ENCODE data around the gene NFAM1.

The NFAM1 gene

DNA sequence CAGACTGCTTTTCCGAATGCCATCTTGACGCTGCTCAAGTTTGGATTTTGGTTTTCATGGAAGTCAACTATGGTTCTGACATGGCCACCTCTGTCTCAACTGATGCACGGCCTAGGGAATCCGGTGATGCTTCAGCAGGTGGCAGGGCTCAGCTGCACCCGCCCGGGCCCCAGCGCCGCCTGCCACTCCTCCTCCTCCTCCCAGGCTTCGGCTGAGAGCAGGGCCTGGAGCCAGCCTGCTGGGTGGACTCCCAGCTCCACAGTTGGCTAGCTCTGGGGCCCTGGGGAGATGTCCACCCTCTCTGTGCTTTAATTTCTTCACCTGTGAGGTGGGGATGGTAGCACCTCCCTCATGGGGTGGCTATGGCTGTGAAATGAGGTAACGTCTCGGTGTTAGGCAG, 20.3 kb upstream of the NFAM1 start:
- Histone ChIP-seq H3K36me3 (ENCODE audit: control insufficient read depth, insufficient read depth, low read length) (no peaks in the 10 kb centered on the region), H3K9me3 (ENCODE audit: control insufficient read depth, insufficient read depth, low read length) (no peaks in the 10 kb centered on the region), H3K4me3 (ENCODE audit: low read depth, low read length) (no peak overlapping the region), H3K9ac (ENCODE audit: low read depth, low read length) (no peak overlapping the region), H3K4me1 (ENCODE audit: control insufficient read depth, insufficient read depth, low read length) (no peaks in the 10 kb centered on the region), H3K27me3 (ENCODE audit: control insufficient read depth, insufficient read depth, low read length) (no peaks in the 10 kb centered on the region)

DNA sequence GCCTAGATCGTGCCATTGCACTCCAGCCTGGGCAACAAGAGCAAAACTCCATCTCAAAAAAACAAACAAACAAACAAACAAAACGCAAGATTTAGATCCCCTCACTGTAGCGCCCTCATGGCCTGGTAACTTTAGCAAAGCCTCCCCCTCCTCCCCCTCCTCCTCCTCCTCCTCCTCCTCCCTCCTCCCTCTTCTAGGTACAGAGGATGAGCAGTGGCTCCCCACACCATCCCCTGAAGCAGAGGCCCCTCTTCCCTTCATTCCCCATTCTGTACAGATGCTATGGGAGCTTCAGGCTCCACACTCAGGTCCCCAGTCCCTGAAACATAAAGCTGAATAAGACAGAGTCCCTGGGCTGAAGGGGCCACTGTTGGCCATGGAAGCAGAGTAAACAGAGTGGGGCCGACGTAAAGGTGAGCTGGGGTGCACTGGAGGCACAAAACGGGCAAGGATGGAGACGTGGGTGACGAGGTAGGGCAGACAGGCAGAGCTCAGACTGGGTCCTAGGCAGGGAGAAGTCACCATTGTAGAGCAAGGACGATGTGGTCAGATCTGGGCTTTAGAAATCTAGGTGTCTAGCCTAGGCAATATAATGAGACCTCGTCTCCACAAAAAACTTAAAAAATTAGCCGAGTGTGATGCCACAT, 19.4 kb upstream of the NFAM1 start:
- no peaks in the 10 kb centered on the region for H3K9me3 ChIP-seq (ENCODE audit: control insufficient read depth, insufficient read depth, low read length)
- H3K4me3 ChIP-seq (ENCODE audit: low read depth, low read length): no peak overlapping the region
- no peaks in the 10 kb centered on the region for H3K36me3 ChIP-seq (ENCODE audit: control insufficient read depth, insufficient read depth, low read length)
- H3K4me1 ChIP-seq (ENCODE audit: control insufficient read depth, insufficient read depth, low read length): no peaks in the 10 kb centered on the region
- no peaks in the 10 kb centered on the region for H3K27me3 ChIP-seq (ENCODE audit: control insufficient read depth, insufficient read depth, low read length)
- H3K9ac ChIP-seq (ENCODE audit: low read depth, low read length): no peak overlapping the region

DNA sequence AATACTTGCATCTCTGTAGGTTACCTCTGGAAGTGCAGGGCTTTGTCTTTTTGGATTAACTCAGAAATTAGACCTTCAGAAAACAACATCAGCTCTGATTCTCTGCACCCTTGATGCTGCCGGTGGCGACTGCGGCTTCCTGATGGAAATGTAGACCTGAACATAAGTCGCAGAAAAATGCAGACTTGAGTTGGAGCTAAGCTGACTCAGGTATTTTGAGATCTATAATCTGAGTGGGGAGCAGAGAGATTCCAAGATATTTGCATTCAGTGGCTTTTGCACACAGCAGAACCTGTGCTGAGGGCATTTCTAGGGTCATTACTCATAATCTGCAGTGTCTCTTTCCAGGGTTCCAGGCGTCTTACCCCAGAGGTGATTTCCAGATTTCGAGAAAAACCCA, 18.7 kb upstream of the NFAM1 start:
- Histone ChIP-seq H3K9ac (ENCODE audit: low read depth, low read length) (no peak overlapping the region), H3K27me3 (ENCODE audit: control insufficient read depth, insufficient read depth, low read length) (no peaks in the 10 kb centered on the region), H3K4me1 (ENCODE audit: control insufficient read depth, insufficient read depth, low read length) (no peaks in the 10 kb centered on the region), H3K4me3 (ENCODE audit: low read depth, low read length) (no peak overlapping the region), H3K36me3 (ENCODE audit: control insufficient read depth, insufficient read depth, low read length) (no peaks in the 10 kb centered on the region), H3K9me3 (ENCODE audit: control insufficient read depth, insufficient read depth, low read length) (no peaks in the 10 kb centered on the region)

DNA sequence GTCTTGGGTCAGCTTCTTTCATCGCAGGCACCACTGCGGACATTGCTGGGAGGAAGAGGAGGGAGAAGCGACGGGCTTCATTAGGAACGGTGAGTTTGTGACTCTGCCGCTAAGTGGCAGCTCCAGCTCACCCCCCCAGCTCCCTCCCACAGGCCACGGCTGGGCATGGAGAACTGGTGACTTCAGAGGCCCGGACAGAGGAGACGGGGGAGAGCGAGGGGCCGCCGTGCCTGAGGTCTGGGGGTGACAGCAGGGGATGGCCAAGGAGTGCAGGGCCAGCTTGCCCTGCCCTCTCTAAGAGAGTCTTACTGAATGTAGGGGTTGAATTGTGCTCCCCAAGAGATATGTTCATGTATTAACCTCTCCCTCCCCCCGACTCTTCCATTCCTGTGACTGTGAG, 13.9 kb upstream of the NFAM1 start:
- Histone ChIP-seq H3K36me3 (ENCODE audit: control insufficient read depth, insufficient read depth, low read length) (no peaks in the 10 kb centered on the region), H3K4me3 (ENCODE audit: low read depth, low read length) (no peak overlapping the region), H3K27me3 (ENCODE audit: control insufficient read depth, insufficient read depth, low read length) (no peaks in the 10 kb centered on the region), H3K9me3 (ENCODE audit: control insufficient read depth, insufficient read depth, low read length) (no peaks in the 10 kb centered on the region), H3K4me1 (ENCODE audit: control insufficient read depth, insufficient read depth, low read length) (peaks cover 2% of the 10 kb centered on the region), H3K9ac (ENCODE audit: low read depth, low read length) (no peak overlapping the region)

DNA sequence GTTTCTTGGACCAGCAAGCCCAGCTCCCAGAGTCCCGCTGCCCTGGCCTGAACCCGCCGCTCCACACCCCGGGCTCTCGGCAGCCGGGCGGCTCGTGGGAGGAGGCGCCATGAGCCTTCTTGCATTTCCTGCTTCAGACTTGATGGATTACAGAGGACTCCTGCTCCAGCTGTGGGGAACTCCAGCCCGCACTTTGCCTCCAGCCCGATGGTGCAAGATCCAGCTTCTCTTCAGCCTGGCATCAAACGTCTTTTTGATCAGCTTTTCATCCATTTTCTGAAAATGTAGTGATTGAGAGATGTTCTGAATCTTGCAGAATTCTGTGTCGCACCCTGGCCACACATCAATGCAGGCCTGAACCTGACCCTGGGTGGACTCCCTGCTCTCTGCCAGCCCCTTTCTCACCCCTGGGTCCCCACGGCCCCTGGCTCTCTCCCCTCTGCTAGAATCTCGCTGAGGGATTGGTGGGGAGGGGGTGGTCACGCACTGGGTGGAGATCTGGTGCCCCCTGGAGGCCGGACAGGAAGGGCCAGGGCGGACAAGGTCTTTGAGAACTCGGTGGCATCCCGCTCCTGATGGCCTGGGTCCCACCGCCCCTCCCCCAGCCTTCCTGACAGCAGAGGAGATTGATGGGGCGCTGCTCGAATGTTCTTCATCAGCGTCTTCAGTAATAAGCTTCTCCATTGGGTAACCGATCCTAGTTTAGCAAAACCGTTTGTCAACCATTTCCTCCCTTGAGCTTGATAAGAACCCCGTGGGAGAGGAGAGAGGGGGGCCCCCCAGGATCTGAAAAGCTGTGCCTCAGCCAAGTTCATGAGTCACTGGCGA, 12.1 kb upstream of the NFAM1 start:
- Histone ChIP-seq H3K9me3 (ENCODE audit: control insufficient read depth, insufficient read depth, low read length) (no peaks in the 10 kb centered on the region), H3K4me3 (ENCODE audit: low read depth, low read length) (peak overlapping the region; percentile 55), H3K4me1 (ENCODE audit: control insufficient read depth, insufficient read depth, low read length) (peaks cover 15% of the 10 kb centered on the region), H3K9ac (ENCODE audit: low read depth, low read length) (no peak overlapping the region), H3K36me3 (ENCODE audit: control insufficient read depth, insufficient read depth, low read length) (no peaks in the 10 kb centered on the region), H3K27me3 (ENCODE audit: control insufficient read depth, insufficient read depth, low read length) (no peaks in the 10 kb centered on the region)

- Histone ChIP-seq H3K9me3 (ENCODE audit: control insufficient read depth, insufficient read depth, low read length) (no peaks in the 10 kb centered on the region), H3K27me3 (ENCODE audit: control insufficient read depth, insufficient read depth, low read length) (peaks cover 2% of the 10 kb centered on the region), H3K9ac (ENCODE audit: low read depth, low read length) (no peak overlapping the region), H3K4me3 (ENCODE audit: low read depth, low read length) (peak overlapping the region; percentile 55), H3K4me1 (ENCODE audit: control insufficient read depth, insufficient read depth, low read length) (peaks cover 18% of the 10 kb centered on the region), H3K36me3 (ENCODE audit: control insufficient read depth, insufficient read depth, low read length) (no peaks in the 10 kb centered on the region)
Observed at GRCh38 chr22:42443240-42444076, 11.3 kb upstream of the NFAM1 start.

DNA sequence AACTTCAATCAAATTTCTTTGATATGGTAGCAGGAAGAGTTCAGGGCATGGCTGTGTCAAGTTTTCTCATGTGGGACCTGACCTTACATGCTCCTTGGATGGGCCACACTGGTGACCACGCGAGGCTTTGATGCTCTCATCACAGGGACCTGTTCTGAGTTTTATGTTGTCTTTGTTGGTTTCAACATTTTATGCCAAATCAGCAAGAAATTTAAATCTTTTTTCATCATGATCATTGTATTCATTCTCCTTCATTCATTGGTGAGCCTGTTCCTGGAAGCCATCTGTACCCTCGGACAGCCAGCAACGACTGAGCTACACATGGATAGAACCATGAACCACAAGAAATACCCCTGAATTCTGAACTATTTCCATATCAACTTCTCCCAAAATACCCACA, 10.5 kb upstream of the NFAM1 start:
- Histone ChIP-seq H3K9me3 (ENCODE audit: control insufficient read depth, insufficient read depth, low read length) (no peaks in the 10 kb centered on the region), H3K4me1 (ENCODE audit: control insufficient read depth, insufficient read depth, low read length) (peaks cover 18% of the 10 kb centered on the region), H3K27me3 (ENCODE audit: control insufficient read depth, insufficient read depth, low read length) (peaks cover 2% of the 10 kb centered on the region), H3K9ac (ENCODE audit: low read depth, low read length) (no peak overlapping the region), H3K4me3 (ENCODE audit: low read depth, low read length) (no peak overlapping the region), H3K36me3 (ENCODE audit: control insufficient read depth, insufficient read depth, low read length) (no peaks in the 10 kb centered on the region)

- Histone ChIP-seq H3K4me1 (ENCODE audit: control insufficient read depth, insufficient read depth, low read length) (peaks cover 18% of the 10 kb centered on the region), H3K4me3 (ENCODE audit: low read depth, low read length) (no peak overlapping the region), H3K36me3 (ENCODE audit: control insufficient read depth, insufficient read depth, low read length) (no peaks in the 10 kb centered on the region), H3K9ac (ENCODE audit: low read depth, low read length) (no peak overlapping the region), H3K27me3 (ENCODE audit: control insufficient read depth, insufficient read depth, low read length) (peaks cover 2% of the 10 kb centered on the region), H3K9me3 (ENCODE audit: control insufficient read depth, insufficient read depth, low read length) (no peaks in the 10 kb centered on the region)
Observed at GRCh38 chr22:42440728-42441127, 8.5 kb upstream of the NFAM1 start.

GRCh38 chr22:42439821-42440674, 7.8 kb upstream of the NFAM1 start:
- Histone ChIP-seq H3K4me1 (ENCODE audit: control insufficient read depth, insufficient read depth, low read length) (peaks cover 18% of the 10 kb centered on the region), H3K9ac (ENCODE audit: low read depth, low read length) (peak overlapping the region; percentile 41)

DNA sequence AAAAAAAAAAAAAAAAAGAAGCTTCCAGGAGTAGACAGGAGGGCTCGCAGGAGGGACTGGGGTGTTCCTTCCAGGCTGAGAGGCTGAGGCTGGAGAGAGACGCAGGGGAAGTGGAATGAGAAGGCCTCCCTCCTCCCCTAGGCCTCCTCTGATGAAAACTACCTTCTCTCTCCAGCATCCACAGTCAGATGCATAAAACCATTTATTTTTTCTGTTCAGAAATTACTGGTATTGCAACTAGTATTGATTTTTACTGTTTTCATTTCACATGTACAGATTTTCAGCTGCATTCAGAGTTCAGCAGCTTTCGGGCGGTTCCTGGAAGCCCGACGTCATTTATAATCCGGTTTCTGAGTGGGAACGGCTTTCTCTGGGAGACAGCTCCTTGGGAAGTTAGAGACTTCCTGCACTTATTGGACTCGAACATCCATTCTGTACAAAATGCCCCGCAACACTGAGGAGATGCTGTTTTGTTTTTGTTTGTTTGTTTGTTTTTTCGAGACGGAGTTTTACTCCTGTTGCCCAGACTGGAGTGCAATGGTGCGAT, 6.9 kb upstream of the NFAM1 start:
- H3K4me1 ChIP-seq (ENCODE audit: control insufficient read depth, insufficient read depth, low read length): peaks cover 18% of the 10 kb centered on the region
- no peak overlapping the region for H3K4me3 ChIP-seq (ENCODE audit: low read depth, low read length)
- no peaks in the 10 kb centered on the region for H3K9me3 ChIP-seq (ENCODE audit: control insufficient read depth, insufficient read depth, low read length)
- H3K9ac ChIP-seq (ENCODE audit: low read depth, low read length): no peak overlapping the region
- peaks cover 2% of the 10 kb centered on the region for H3K27me3 ChIP-seq (ENCODE audit: control insufficient read depth, insufficient read depth, low read length)
- H3K36me3 ChIP-seq (ENCODE audit: control insufficient read depth, insufficient read depth, low read length): no peaks in the 10 kb centered on the region

More at GRCh38 chr22:42439821-42440674, 7.8 kb upstream of the NFAM1 start:
- no peak overlapping the region for H3K4me3 ChIP-seq (ENCODE audit: low read depth, low read length)
- H3K36me3 ChIP-seq (ENCODE audit: control insufficient read depth, insufficient read depth, low read length): no peaks in the 10 kb centered on the region
- H3K27me3 ChIP-seq (ENCODE audit: control insufficient read depth, insufficient read depth, low read length): peaks cover 2% of the 10 kb centered on the region
- H3K9me3 ChIP-seq (ENCODE audit: control insufficient read depth, insufficient read depth, low read length): no peaks in the 10 kb centered on the region

GRCh38 chr22:42438293-42438650, 6.1 kb upstream of the NFAM1 start:
- H3K9ac ChIP-seq (ENCODE audit: low read depth, low read length): no peak overlapping the region
- no peaks in the 10 kb centered on the region for H3K9me3 ChIP-seq (ENCODE audit: control insufficient read depth, insufficient read depth, low read length)
- H3K27me3 ChIP-seq (ENCODE audit: control insufficient read depth, insufficient read depth, low read length): peaks cover 2% of the 10 kb centered on the region
- peak overlapping the region; percentile 86 for H3K4me3 ChIP-seq (ENCODE audit: low read depth, low read length)
- H3K36me3 ChIP-seq (ENCODE audit: control insufficient read depth, insufficient read depth, low read length): no peaks in the 10 kb centered on the region
- H3K4me1 ChIP-seq (ENCODE audit: control insufficient read depth, insufficient read depth, low read length): peaks cover 16% of the 10 kb centered on the region
